HG02623 (cell line): ENCODE measurements around the gene HOXD12.

Experiments
- ATAC-seq: cut with Tn5 transposase; IDR thresholded peaks from one replicate; pipeline ENCODE4 v1.9.1; 2021; ENCODE audit warnings: moderate library complexity; ENCODE audit not compliant: unreplicated experiment

Gene HOXD12

DNA sequence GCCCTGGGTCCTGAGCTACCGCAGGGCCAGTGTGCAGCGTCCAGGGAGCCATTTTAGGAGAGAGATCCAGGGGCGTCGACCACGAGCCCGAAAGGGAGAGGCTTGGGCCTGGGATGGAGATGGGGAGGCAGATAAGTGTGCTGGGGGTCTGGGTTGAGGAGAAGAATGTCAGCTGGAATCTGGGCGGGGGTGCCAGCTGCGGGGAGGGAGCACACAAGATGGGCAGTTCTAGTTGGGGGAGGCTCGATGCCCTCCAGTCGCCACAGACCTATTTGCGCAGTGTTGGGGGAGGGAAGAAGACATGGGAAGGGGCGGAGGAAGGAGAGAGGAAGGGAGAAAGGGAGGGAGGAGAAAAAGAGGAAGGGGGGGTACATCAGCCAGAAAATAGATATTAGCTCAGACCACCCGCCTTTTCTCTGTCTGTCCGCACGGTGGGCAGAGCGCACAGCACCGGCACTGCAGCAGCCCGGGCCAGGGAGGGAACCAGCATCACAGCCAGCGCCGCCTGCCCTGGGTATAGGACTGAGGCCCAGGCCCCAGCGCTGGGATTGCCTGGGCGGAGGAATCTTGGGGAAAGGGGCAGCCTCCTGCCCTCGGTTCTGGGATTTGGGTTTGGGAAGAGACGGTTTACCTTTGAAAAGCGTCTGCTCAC, 5.6 kb downstream of the HOXD12 start:
- ATAC-seq: no peak

- no peak for ATAC-seq
These were observed 6.4 kb downstream of the HOXD12 start for GRCh38 chr2:176105730-176106580.

DNA sequence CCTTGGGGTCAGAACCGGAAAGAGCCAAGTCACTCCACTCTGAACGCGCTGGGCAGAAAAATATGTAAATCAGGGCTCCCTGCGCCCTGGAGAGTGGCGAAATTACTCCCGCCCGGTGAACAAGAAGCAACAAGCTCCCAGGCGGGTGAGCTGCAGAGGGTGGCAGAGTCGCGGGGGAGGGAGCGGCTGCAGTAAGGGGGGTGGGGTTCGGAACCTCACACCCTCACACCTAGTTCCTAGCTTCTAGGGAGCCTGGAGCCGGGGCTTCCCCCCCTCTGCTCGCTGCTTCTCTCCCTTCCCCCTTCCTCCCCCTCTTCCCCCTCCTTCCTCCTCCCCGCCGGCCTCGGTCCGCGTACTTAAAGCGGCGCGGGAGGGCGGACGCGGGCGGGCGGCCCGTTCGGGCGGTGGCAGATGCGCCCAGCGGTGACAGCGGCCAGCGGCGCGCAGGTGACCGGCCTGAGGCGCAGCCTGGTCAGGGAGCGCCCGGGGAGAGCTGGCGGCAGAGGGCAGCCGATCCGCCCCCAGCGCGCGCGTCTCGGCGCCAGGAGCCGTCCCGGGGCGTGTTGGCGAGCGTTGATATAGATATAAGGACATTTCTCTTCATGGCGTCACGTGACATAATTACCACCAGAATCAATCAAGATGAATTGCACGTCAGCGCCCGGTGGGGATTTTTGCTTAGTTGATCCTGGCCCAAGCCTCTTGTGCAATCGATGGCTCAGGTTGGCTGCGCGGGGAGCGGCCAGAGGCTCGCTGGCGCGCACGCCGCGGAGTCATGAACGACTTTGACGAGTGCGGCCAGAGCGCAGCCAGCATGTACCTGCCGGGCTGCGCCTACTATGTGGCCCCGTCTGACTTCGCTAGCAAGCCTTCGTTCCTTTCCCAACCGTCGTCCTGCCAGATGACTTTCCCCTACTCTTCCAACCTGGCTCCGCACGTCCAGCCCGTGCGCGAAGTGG, 7.3 kb downstream of the HOXD12 start, which contains the start of gene HOXD11:
TSS of gene HOXD11 (plus strand) at position 700 of the 959 bp plus-strand sequence. CDS start at position 776, 76 bp downstream.
- no peak for ATAC-seq

DNA sequence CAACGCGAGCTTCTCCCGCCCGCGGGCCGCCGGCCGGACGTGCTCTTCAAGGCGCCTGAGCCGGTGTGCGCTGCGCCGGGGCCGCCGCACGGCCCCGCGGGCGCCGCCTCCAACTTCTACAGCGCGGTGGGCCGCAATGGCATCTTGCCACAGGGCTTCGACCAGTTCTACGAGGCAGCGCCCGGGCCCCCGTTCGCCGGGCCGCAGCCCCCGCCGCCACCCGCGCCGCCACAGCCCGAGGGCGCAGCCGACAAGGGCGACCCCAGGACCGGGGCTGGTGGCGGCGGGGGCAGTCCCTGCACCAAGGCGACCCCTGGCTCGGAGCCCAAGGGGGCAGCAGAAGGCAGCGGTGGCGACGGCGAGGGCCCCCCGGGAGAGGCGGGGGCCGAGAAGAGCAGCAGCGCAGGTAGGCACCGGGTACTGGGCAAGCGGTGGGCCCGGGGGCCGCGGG, 8.2 kb downstream of the HOXD12 start:
- ATAC-seq: no peak

- no peak for ATAC-seq
These were observed 9.8 kb downstream of the HOXD12 start for GRCh38 chr2:176109192-176109901.

DNA sequence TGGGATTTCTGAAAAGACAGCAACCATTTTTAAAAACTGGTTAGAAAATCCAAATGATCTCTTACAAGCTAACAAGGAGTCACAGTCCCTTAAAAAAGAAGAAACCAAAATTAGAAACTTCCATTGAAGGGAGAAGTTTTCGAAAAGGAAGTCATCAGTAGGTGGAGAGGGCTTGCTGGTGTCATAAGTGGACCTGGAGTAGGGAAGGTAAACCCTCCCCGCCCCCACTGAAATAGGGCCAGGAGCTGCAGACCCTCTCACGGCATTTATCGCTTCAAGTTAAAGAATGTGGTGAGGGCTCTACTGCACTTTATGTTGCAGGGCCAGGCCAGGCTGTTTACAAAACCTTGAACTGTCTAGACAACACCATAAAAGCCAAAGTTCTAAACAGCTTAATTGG, 10.4 kb downstream of the HOXD12 start:
- no peak for ATAC-seq

- no peak for ATAC-seq
These were observed 11.1 kb downstream of the HOXD12 start for GRCh38 chr2:176110415-176111308.

GRCh38 chr2:176111309-176111663, 11.7 kb downstream of the HOXD12 start:
- ATAC-seq: no peak

- no peak for ATAC-seq
These were observed 12.3 kb downstream of the HOXD12 start for GRCh38 chr2:176111846-176112374.

DNA sequence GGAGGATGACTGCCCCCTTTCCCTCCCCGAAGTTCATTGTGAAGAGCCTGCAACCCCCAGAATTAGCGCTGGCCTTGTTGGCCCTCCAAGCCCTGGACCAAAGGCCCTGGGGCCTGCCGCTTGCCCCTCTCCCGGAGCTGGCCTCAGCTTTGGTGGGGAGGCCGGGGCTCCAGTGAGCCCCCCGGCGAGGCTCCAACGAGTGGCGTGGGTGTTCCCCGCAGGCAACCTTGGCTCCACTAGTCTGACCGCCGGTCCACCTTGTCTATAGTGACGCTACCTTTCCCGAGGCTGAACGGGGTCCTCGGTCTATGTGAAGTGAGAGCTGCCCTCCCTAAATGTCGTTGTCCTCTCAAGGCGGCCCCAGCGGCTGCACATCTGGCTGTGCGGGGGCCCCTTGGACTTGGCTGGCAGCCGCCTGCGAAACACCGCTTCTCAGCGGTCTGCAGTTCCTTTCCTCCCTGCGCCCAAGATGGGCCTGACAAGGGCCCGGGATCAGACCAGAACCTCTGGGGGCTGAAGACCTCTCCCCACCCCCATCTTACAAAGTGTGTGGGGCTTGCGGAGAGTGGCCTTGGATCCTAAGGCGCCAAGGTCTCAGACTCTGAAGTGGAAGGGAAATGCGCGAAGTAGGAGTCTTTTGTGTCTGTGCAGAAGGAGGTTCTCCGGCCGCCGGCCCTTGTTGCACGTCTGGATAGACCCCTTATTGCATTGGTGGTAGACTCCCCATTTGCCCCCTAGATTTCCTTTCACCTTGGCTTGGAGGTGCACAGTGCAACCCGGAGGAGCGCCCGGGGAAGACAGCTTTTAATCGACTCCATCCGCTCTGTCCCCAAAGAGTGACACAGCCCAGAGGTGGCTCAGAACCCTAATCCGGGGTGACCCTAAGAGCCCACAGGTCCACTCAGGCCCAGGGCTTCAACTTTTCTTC, 13.0 kb downstream of the HOXD12 start:
- no peak for ATAC-seq

DNA sequence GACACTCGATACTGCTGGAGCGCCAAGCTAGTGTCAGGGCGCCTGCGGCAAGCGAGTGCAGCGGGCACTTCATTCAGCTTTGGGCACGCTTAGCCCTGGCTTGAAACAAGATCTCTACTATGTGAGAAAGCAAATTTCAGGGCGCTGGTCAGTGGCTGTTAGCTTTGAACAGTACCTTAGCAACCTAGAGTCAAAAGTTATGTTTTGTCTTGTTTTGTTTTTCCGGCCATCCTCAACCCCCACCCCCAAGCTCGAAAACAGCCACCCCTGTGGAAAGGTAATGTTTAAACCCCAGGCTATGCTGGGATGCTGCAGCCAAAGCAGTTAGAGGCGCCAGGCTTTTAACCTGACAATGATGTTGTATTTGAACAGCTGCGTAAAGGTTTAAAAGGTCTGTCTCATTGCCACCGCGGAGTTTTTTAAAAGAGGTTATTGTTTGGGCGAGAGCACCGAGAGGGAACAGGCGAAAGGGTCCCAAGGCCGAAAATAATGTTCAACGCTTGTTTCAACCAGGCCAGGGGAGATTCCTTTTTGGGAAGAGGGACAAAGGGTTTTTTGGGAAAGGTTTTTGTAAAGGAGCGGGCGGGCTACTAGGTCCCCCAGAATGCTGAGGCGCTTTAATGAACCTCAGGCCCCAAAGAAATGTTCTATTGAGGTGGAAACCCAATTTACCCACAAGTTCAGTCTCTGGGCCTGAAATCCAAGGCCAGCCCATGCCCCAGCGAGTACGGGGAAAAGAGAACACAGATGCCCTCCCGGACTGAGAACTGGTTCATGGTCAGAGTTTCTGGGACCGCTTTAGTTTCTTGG, 14.7 kb downstream of the HOXD12 start:
- ATAC-seq: no peak

DNA sequence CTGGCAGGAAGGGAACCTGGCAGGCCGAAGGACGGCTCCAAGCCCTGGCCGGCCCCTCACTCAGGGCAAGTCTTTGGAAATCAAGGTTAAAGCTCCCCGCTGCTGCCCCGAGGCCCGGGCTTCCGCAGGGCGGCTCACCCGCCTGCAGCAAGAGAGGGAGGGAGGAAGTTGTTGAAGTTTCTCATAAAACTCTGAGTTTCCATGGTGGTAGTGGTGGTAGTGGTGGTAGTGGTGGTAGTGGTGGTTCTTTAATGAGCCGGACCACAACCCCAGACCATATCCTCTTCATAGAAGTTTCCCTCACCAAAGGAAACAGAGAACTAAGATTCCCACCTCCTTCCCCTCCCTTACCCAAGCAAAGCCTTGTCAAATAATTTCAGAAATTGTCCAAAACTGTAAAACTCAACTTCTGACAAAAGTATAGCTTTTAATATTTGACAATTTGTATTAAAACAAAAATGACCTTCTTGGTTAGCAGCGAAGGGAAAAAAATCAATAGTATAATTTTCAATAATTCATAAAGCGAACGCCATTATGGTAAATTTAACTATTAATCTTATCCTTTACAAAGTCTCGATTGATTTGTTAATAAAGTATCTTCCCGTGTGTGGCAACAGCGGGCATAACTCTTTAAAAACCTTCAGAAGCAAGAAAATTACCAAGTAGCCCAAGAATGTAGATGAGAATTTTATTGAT, 15.5 kb downstream of the HOXD12 start:
- ATAC-seq: no peak

- ATAC-seq: no peak
These were observed 16.6 kb downstream of the HOXD12 start, which contains the start of gene HOXD10 for GRCh38 chr2:176115883-176116813. TSS of gene HOXD10 (plus strand) at chr2:176116778. CDS start at chr2:176116834, 56 bp downstream.

DNA sequence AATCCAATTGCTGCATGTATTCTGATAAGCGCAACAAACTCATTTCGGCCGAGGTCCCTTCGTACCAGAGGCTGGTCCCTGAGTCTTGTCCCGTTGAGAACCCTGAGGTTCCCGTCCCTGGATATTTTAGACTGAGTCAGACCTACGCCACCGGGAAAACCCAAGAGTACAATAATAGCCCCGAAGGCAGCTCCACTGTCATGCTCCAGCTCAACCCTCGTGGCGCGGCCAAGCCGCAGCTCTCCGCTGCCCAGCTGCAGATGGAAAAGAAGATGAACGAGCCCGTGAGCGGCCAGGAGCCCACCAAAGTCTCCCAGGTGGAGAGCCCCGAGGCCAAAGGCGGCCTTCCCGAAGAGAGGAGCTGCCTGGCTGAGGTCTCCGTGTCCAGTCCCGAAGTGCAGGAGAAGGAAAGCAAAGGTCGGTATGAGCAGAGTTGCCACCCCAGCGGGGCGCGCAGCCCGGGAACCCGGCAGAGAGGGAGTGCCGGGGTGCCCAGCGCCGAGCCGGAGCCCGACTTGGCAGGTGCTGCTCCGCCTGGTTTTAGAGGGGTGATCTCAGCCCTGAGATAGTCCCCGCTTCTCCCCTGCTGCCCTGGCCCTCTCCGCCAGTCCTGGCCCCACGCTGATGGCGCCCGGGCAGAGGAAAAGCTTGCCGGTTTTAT, 17.7 kb downstream of the HOXD12 start:
- ATAC-seq: no peak

DNA sequence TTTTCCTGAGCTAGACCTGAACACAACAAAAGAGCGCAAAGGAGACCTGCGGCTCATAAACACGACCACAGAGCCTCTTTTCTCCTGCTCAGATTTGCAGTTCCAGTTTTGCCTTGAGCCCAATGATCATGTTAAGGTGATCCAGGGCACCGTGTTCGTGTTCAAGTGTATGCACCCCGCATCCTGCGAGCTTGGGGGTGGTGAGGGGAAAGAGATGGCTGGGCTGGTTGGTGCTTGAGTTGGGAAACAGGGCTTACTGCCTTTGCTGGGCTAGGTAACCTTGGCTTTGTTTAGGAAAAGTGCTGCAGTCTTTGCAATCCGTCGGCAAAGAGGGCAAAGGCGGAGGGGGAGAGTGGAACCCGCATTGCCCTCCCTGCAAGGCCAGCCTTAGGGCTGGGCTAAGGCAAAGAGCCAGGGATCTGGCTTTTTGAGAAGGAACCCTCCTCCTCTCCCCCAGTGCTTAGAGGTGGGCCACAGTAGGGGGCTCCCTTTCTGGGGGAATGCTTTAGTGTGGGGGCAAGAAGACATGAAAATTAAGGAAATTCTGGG, 18.3 kb downstream of the HOXD12 start:
- ATAC-seq: no peak
